Common myeloid progenitor, CD34-positive (primary cell): ENCODE measurements around the gene ERCC6L.
A peak's percentile ranks its signal among the peaks of the same experiment; 100 is the strongest.
"Not testable (repeated sequence)": the region's sequence is repeated elsewhere in the genome, so short reads cannot be mapped to it uniquely, and the experiment has no call there.

Source experiments
- CTCF ChIA-PET: fragments of 350-600 bp; sonication (Branson Sonifier 250); formaldehyde crosslinking; loops from one replicate; lab custom pipeline; 2021; ENCODE audit warnings: antibody characterized with exemption; lab: Charles Lee
- POLR2A ChIA-PET: fragments of 350-600 bp; sonication (Branson Sonifier 250); formaldehyde crosslinking; loops from one replicate; lab custom pipeline; 2021; ENCODE audit warnings: antibody characterized with exemption; lab: Charles Lee
- DNase-seq, 3 donors: peaks; one replicate each; pipeline versions ENCODE4 v3.0.0 to v3.0.0-alpha.2; 2013
- H3K27ac ChIP-seq, 2 experiments: 1 replicate in 1 of 2; 2 replicates in 1 of 2; pipeline ENCODE4 v1.7.0; 2013; ENCODE audit warnings: inconsistent platforms in 2 of 2, low read length in 2 of 2, mild to moderate bottlenecking in 2 of 2, low read depth in 1 of 2, moderate library complexity in 1 of 2; ENCODE audit not compliant: severe bottlenecking in 2 of 2, insufficient read depth in 1 of 2, poor library complexity in 1 of 2
- H3K27me3 ChIP-seq, 5 experiments: replicated peaks in 2 of 5; 1 replicate in 3 of 5; 2 replicates in 2 of 5; pipeline versions ENCODE4 v1.6.1 to v1.7.0; 2013; ENCODE audit warnings: low read length in 4 of 5, mild to moderate bottlenecking in 2 of 5, moderate library complexity in 2 of 5, inconsistent platforms in 1 of 5; ENCODE audit not compliant: insufficient read depth in 5 of 5, control insufficient read depth in 4 of 5
- H3K36me3 ChIP-seq, 4 experiments: 1 replicate in 2 of 4; 2 replicates in 2 of 4; pipeline versions ENCODE4 v1.6.1 to v1.7.0; 2013; ENCODE audit warnings: low read length in 3 of 4, control low read depth in 1 of 4, mild to moderate bottlenecking in 1 of 4; ENCODE audit not compliant: control insufficient read depth in 4 of 4, insufficient read depth in 4 of 4
- H3K4me1 ChIP-seq, 4 experiments: 1 replicate in 3 of 4; 2 replicates in 1 of 4; pipeline versions ENCODE4 v1.6.1 to v1.7.1; 2013; ENCODE audit warnings: low read length in 3 of 4, mild to moderate bottlenecking in 3 of 4, control low read depth in 1 of 4, inconsistent platforms in 1 of 4, moderate library complexity in 1 of 4; ENCODE audit not compliant: control insufficient read depth in 4 of 4, insufficient read depth in 4 of 4; ENCODE audit errors: control extremely low read depth in 1 of 4
- H3K4me3 ChIP-seq, 7 experiments: 1 replicate in 4 of 7; 2 replicates in 3 of 7; pipeline versions ENCODE4 v1.5.1 to v1.7.0; 2013; ENCODE audit warnings: mild to moderate bottlenecking in 7 of 7, low read length in 6 of 7, moderate library complexity in 6 of 7, inconsistent platforms in 2 of 7, low read depth in 2 of 7, control low read depth in 1 of 7; ENCODE audit not compliant: insufficient read depth in 4 of 7, control insufficient read depth in 1 of 7; ENCODE audit errors: extremely low read depth in 1 of 7
- H3K9me3 ChIP-seq, 5 experiments: 1 replicate in 4 of 5; 2 replicates in 1 of 5; pipeline versions ENCODE4 v1.6.1 to v1.7.1; 2013; ENCODE audit warnings: low read length in 4 of 5, mild to moderate bottlenecking in 2 of 5, inconsistent platforms in 1 of 5, low read depth in 1 of 5, moderate library complexity in 1 of 5; ENCODE audit not compliant: control insufficient read depth in 4 of 5, insufficient read depth in 2 of 5; ENCODE audit errors: control extremely low read depth in 1 of 5
- WGBS: methylation state at CpG from one replicate; pipeline ENCODE4 v1.1.5; 2013; ENCODE audit not compliant: insufficient coverage; 5-methylcytosine and 5-hydroxymethylcytosine counted together

Gene ERCC6L

DNA sequence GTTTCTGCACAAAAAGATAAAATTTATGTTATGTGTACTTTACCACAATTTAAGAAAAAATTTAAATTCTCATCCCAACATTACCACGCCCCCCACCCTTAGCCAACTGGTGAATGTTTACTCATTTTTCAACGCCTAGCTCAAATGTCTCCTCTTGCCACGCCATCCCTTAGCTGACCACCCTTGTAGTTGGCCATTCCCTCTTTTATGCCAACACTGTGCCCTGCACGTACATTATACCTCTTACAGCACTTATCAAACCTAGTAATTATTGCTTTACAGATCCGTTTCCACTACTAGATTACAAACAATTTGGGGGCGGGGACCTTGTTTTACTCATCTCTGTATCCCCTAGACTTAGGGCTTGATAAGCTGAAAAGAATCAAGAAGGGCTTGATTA, 644 bp downstream of the ERCC6L start:
- Histone ChIP-seq H3K4me3 (peak overlapping the region in 6 of 7 experiments; percentile 54 to 80 (median 70)), H3K9me3 (no peaks in the 10 kb centered on the region), H3K27me3 (peaks cover 0 to 6% (median 0%) of the 10 kb centered on the region in 5 experiments), H3K36me3 (peaks cover 0 to 4% (median 0%) of the 10 kb centered on the region in 4 experiments), H3K4me1 (peaks cover 0 to 7% (median 6%) of the 10 kb centered on the region in 4 experiments), H3K27ac (peak overlapping the region in 1 of 2 experiments; percentile 64)
- ChIA-PET POLR2A (no interaction called here), CTCF (no interaction called here)
- no peak for DNase-seq
- WGBS = 63% methylated on average over 5 of the region's 6 CpGs

DNA sequence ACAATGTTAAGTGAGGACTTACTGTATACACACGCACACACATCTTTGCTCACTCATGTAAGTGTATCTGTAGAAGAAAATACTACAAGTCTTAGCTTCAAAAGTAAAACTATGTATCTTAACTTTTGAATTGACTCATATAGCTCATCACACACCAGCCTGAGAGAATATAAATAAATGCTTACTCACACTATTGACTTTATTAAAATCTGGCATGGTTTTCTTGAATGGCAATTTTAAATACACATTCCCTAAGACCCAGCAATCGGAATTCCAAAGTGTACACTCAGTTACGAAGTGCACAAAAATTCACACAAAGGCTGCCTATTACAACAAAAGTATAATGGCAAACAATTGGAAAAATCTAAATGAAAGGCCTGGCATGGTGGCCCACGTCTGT, 2.0 kb downstream of the ERCC6L start:
- no peak overlapping the region for H3K27ac ChIP-seq
- H3K4me1 ChIP-seq = peaks cover 0 to 7% (median 6%) of the 10 kb centered on the region in 4 experiments
- no peak overlapping the region for H3K4me3 ChIP-seq
- H3K9me3 ChIP-seq = no peaks in the 10 kb centered on the region
- H3K27me3 ChIP-seq = peaks cover 0 to 6% (median 0%) of the 10 kb centered on the region in 5 experiments
- POLR2A ChIA-PET = no interaction called here
- CTCF ChIA-PET = no interaction called here
- peaks cover 0 to 4% (median 0%) of the 10 kb centered on the region in 4 experiments for H3K36me3 ChIP-seq
- 90% methylated on average over 1 of the region's 4 CpGs for WGBS
- no peak for DNase-seq

DNA sequence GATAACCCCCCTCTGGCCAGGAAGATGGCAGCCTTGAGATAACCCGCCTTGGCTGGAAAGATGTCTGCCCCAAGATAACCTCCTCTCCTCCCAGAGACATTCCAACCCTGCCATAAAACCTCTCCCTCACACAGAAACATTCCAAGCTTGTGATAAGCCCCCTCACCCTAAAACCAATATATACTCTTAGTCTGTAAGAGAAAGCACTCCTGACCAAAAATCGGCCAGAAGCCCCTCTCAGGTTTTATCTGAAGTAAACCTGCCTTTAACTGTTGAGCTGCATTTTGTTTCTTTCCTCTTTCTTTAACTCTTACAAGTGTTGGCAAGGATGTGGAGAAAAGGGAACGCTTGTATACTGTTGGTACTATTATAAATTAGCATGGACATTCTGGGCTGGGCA, 8.5 kb downstream of the ERCC6L start:
- ChIA-PET POLR2A (no interaction called here), CTCF (no interaction called here)
- peaks cover 0 to 20% (median 2%) of the 10 kb centered on the region in 5 experiments for H3K9me3 ChIP-seq
- H3K36me3 ChIP-seq = peaks cover 0 to 11% (median 2%) of the 10 kb centered on the region in 4 experiments
- no peak overlapping the region for H3K4me3 ChIP-seq
- peaks cover 0 to 2% (median 0%) of the 10 kb centered on the region in 5 experiments for H3K27me3 ChIP-seq
- 100% methylated on average over 1 of the region's 3 CpGs for WGBS
- no peaks in the 10 kb centered on the region for H3K4me1 ChIP-seq
- no peak for DNase-seq
- H3K27ac ChIP-seq = no peak overlapping the region

DNA sequence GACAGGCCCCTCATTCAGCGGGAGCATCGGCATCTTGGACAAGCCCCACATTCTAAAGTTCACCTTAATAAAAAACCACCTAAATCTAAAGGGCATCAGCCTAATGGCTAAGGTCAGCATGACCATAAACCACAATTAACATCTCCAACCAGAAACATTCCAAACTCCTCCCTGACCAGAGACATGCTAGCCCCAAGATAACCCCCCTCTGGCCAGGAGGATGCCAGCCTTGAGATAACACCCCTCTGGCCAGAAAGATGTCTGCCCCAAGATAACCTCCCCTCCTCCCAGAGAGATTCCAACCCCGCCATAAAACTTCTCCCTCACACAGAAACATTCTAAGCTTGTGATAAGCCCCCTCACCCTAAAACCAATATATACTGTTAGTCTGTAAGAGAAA, 18.5 kb downstream of the ERCC6L start:
- DNase-seq, CTCF ChIA-PET, POLR2A ChIA-PET, H3K4me1 ChIP-seq, H3K27me3 ChIP-seq, H3K27ac ChIP-seq, H3K4me3 ChIP-seq, H3K36me3 ChIP-seq: not testable (repeated sequence)
- H3K9me3 ChIP-seq = peaks cover 0 to 11% (median 4%) of the 10 kb centered on the region in 5 experiments
- no CpG with 5 or more reads among the region's 3 CpGs for WGBS

DNA sequence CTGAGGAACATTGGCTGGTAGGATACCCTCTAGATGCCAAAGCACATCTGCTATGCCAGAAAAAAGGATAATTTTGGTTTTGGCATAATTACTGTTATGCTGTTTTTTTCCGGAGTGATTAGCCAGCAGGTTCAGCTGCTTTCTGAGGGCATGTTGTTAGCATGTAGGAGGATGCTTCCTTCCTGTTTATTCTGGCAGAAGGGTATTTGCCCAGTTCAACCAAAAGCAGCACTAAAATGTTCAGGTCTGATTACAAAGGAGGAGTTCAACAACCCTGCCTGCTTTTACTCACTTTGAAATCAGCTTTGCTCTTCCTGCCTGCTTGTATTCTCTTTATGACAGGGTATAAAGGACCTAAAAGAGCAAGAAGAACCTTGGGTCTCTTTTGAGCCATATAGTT, 21.9 kb downstream of the ERCC6L start:
- H3K27ac ChIP-seq = no peak overlapping the region
- POLR2A ChIA-PET = no interaction called here
- H3K36me3 ChIP-seq = peaks cover 0 to 3% (median 0%) of the 10 kb centered on the region in 4 experiments
- H3K27me3 ChIP-seq = peaks cover 0 to 2% (median 0%) of the 10 kb centered on the region in 5 experiments
- H3K4me1 ChIP-seq = no peaks in the 10 kb centered on the region
- peaks cover 0 to 10% (median 4%) of the 10 kb centered on the region in 5 experiments for H3K9me3 ChIP-seq
- no peak overlapping the region for H3K4me3 ChIP-seq
- CTCF ChIA-PET = no interaction called here
- WGBS = 89% methylated on average over 1 of the region's 1 CpG
- DNase-seq = no peak

DNA sequence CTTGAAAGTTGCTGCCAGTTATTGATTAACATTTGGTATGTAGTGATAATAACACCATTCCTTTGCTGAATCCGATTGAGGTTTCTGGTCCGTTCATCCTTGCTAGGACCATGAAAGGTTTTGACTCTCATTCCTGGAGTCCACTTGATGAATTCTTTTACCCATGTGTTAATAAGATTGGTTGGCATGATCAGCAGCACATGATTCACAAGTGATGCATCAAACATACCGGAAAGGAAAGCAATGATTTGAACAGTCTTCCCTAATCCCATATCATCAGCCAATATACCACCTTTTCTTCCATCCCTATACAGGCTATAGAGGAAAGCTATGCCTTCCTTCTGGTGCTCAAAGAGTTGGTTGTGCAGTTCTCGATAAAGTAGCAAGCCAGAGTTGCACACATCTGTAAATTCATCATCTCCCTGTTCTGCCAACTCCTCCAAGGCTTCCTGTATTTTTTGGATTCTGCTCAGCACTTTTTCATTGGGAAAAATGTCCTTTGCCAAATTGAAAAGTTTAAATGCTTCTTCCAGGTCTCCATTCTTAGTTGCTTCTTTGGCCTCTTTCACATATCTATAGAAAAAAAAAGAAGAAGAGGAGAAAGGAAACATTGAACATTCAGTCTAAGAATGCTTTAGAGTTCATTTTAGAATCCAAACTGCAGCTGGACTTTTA, 30.6 kb downstream of the ERCC6L start:
- Histone ChIP-seq H3K36me3 (peaks cover 3 to 14% (median 8%) of the 10 kb centered on the region in 4 experiments), H3K9me3 (no peaks in the 10 kb centered on the region), H3K27ac (no peak overlapping the region), H3K4me3 (no peak overlapping the region), H3K27me3 (peaks cover 0 to 2% (median 0%) of the 10 kb centered on the region in 5 experiments), H3K4me1 (no peaks in the 10 kb centered on the region)
- ChIA-PET CTCF (no interaction called here), POLR2A (no interaction called here)
- WGBS = 91% methylated on average over 3 of the region's 4 CpGs
- DNase-seq = no peak

DNA sequence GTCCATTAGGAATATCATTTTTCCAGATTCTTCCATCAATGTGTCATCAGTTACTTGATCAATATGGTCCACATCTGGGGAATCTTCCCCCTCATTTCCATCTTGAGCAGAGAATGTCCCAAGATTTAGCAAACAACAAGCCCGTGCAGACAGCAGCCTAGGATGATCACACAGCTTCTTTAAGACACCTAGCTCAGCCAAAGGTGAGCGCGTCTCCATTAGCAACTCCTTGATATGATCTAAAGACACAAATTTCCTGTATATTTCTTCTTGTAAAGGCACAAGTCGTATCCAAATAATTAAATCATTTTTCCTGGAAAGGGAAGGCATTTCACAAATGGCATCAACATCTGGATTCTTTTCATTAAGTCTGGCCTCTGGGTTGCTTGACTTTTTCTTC, 31.5 kb downstream of the ERCC6L start:
- CTCF ChIA-PET = no interaction called here

More for the DNA sequence above, 31.5 kb downstream of the ERCC6L start:
- Histone ChIP-seq H3K4me1 (no peaks in the 10 kb centered on the region), H3K9me3 (no peaks in the 10 kb centered on the region), H3K27me3 (peaks cover 0 to 2% (median 0%) of the 10 kb centered on the region in 5 experiments), H3K27ac (no peak overlapping the region), H3K4me3 (no peak overlapping the region), H3K36me3 (peaks cover 3 to 14% (median 8%) of the 10 kb centered on the region in 4 experiments)
- 93% methylated on average over 4 of the region's 4 CpGs for WGBS
- POLR2A ChIA-PET = no interaction called here
- DNase-seq = no peak
